Adrenal gland (tissue), 5 donors: Measurements from ENCODE around the gene SMARCA1.

Source experiments
- CTCF ChIP-seq, 6 experiments: fragments of 450-650 bp in 4 of 6; fragments of 200-600 bp in 2 of 6; sonication (generic) in 1 of 6; IDR thresholded peaks; 1 replicate in 5 of 6; 2 replicates in 1 of 6; pipeline versions ENCODE4 v1.5.1 to v1.8.0; 2016 to 2021; ENCODE audit warnings: antibody characterized with exemption in 6 of 6, mild to moderate bottlenecking in 2 of 6, moderate library complexity in 1 of 6
- POLR2A ChIP-seq, 2 donors: fragments of 450-650 bp; IDR thresholded peaks; one replicate each; pipeline ENCODE4 v1.6.1; 2017; ENCODE audit warnings: antibody characterized with exemption in 2 of 2, mild to moderate bottlenecking in 2 of 2, moderate library complexity in 1 of 2
- donor health status: DM: no; HTN: no; CAD: no.

GRCh38 chrX:129553619-129554288 lies 30.5 kb upstream of the SMARCA1 start:
- no peak for TF ChIP-seq CTCF (IDR thresholded peaks at IDR 0.05)
- TF ChIP-seq POLR2A (IDR thresholded peaks at IDR 0.05) = no peak
